ENCODE measurements around the gene GABBR1.
"Not testable (repeated sequence)": the region's sequence is repeated elsewhere in the genome, so short reads cannot be mapped to it uniquely, and the experiment has no call there.

GABBR1 gene

GRCh38 chr6:29663300-29664042 is 30.5 kb upstream of the GABBR1 start:
- TF ChIP-seq CTCF (IDR thresholded peaks at IDR 0.05; ENCODE audit: low read depth, low read length): no peak
- no peak for DNase-seq (ENCODE audit: extremely low read depth, low read depth)

- not testable (repeated sequence) for DNase-seq (ENCODE audit: extremely low read depth, low read depth)
These were observed 28.6 kb upstream of the GABBR1 start for GRCh38 chr6:29661502-29662141.

- DNase-seq (ENCODE audit: extremely low read depth, low read depth): no peak
- TF ChIP-seq CTCF (IDR thresholded peaks at IDR 0.05; ENCODE audit: low read depth, low read length): no peak
These were observed 28.1 kb upstream of the GABBR1 start for GRCh38 chr6:29661071-29661470.

- no peak for TF ChIP-seq CTCF (IDR thresholded peaks at IDR 0.05; ENCODE audit: low read depth, low read length)
These were observed 23.8 kb upstream of the GABBR1 start, which contains the start of gene MOG for GRCh38 chr6:29656798-29657197. TSS of gene MOG (plus strand) at chr6:29657092. CDS start at chr6:29657210, 118 bp downstream.

GRCh38 chr6:29656157-29656556 is 23.2 kb upstream of the GABBR1 start:
- no peak for DNase-seq (ENCODE audit: extremely low read depth, low read depth)
- TF ChIP-seq CTCF (IDR thresholded peaks at IDR 0.05; ENCODE audit: low read depth, low read length): no peak

More at GRCh38 chr6:29656798-29657197, 23.8 kb upstream of the GABBR1 start, which contains the start of gene MOG:
- DNase-seq (ENCODE audit: extremely low read depth, low read depth): no peak

- TF ChIP-seq CTCF (IDR thresholded peaks at IDR 0.05; ENCODE audit: low read depth, low read length): no peak
- DNase-seq (ENCODE audit: extremely low read depth, low read depth): no peak
These were observed 22.7 kb upstream of the GABBR1 start for GRCh38 chr6:29655658-29656057.

GRCh38 chr6:29653452-29654038 is 20.6 kb upstream of the GABBR1 start:
- peak; percentile 69 for TF ChIP-seq CTCF (IDR thresholded peaks at IDR 0.05; ENCODE audit: low read depth, low read length)
- DNase-seq (ENCODE audit: extremely low read depth, low read depth): peak; percentile 50
